H1 (cell line): ENCODE measurements around the gene SLFN5.
"Not testable (repeated sequence)": the region's sequence is repeated elsewhere in the genome, so short reads cannot be mapped to it uniquely, and the experiment has no call there.

ENCODE experiments used
- FOSL1 ChIP-seq: IDR thresholded peaks from 2 replicates; pipeline ENCODE4 v1.6.1; 2011; ENCODE audit warnings: mild to moderate bottlenecking, low read depth, low read length, moderate library complexity; ENCODE audit not compliant: insufficient read depth
- POLR2A ChIP-seq, 2 experiments: IDR thresholded peaks; 1 replicate in 1 of 2; 2 replicates in 1 of 2; pipeline ENCODE4 v1.6.1; 2011; ENCODE audit warnings: low read depth in 2 of 2, low read length in 2 of 2, mild to moderate bottlenecking in 2 of 2; ENCODE audit errors: control extremely low read depth in 1 of 2
- TF ChIP-seq, protein P1 (sequence below), 3 experiments: IDR thresholded peaks; 1 replicate in 2 of 3; 2 replicates in 1 of 3; pipeline versions ENCODE4 v1.5.1 to v1.6.1; 2011; ENCODE audit warnings: low read length in 3 of 3, mild to moderate bottlenecking in 3 of 3, inconsistent platforms in 2 of 3, low read depth in 1 of 3, moderate library complexity in 1 of 3; ENCODE audit not compliant: insufficient read depth in 1 of 3; ENCODE audit errors: control extremely low read depth in 1 of 3

GRCh38 chr17:35202582-35202981, 40.3 kb upstream of the SLFN5 start:
- TF ChIP-seq, protein P1, sequence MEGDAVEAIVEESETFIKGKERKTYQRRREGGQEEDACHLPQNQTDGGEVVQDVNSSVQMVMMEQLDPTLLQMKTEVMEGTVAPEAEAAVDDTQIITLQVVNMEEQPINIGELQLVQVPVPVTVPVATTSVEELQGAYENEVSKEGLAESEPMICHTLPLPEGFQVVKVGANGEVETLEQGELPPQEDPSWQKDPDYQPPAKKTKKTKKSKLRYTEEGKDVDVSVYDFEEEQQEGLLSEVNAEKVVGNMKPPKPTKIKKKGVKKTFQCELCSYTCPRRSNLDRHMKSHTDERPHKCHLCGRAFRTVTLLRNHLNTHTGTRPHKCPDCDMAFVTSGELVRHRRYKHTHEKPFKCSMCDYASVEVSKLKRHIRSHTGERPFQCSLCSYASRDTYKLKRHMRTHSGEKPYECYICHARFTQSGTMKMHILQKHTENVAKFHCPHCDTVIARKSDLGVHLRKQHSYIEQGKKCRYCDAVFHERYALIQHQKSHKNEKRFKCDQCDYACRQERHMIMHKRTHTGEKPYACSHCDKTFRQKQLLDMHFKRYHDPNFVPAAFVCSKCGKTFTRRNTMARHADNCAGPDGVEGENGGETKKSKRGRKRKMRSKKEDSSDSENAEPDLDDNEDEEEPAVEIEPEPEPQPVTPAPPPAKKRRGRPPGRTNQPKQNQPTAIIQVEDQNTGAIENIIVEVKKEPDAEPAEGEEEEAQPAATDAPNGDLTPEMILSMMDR (IDR thresholded peaks at IDR 0.05; ENCODE audit: control extremely low read depth in 1 of 3, insufficient read depth in 1 of 3, low read depth in 1 of 3, low read length in 3 of 3): not testable (repeated sequence)
- TF ChIP-seq POLR2A (IDR thresholded peaks at IDR 0.05; ENCODE audit: control extremely low read depth in 1 of 2, low read depth in 2 of 2, low read length in 2 of 2); FOSL1: not testable (repeated sequence)
